Measurements from ENCODE around the gene SH3BP5L. TPM values are rescaled to one million over a fixed set of nuclear protein-coding genes. Genes with fewer than 3 reads are reported as not detected.
A peak's percentile ranks its signal among the peaks of the same experiment; 100 is the strongest.

The SH3BP5L gene
- total RNA-seq, 1 donor from 2014 or later = 33.7 TPM

- Mint-ChIP-seq H3K36me3 (peaks cover 15% of the 10 kb centered on the region), H3K9me3 (no peaks in the 10 kb centered on the region), H3K4me3 (no peak overlapping the region), H3K27me3 (no peaks in the 10 kb centered on the region), H3K4me1 (ENCODE audit: unreplicated experiment) (peaks cover 4% of the 10 kb centered on the region), H3K27ac (no peak overlapping the region)
- no peak for DNase-seq (ENCODE audit: extremely low spot score, unreplicated experiment)
- no peak for TF ChIP-seq CTCF (conservative IDR thresholded peaks at IDR 0.05)
These were observed 11.4 kb downstream of the SH3BP5L start for GRCh38 chr1:248814351-248814750.

GRCh38 chr1:248813546-248813945 lies 12.2 kb downstream of the SH3BP5L start:
- no peaks in the 10 kb centered on the region for H3K4me1 Mint-ChIP-seq (ENCODE audit: unreplicated experiment)
- peak; percentile 43 for DNase-seq (ENCODE audit: extremely low spot score, unreplicated experiment)
- H3K36me3 Mint-ChIP-seq = peaks cover 12% of the 10 kb centered on the region
- no peak for TF ChIP-seq CTCF (conservative IDR thresholded peaks at IDR 0.05)
- no peaks in the 10 kb centered on the region for H3K9me3 Mint-ChIP-seq
- H3K27ac Mint-ChIP-seq = no peak overlapping the region
- H3K4me3 Mint-ChIP-seq = no peak overlapping the region
- H3K27me3 Mint-ChIP-seq = no peaks in the 10 kb centered on the region

GRCh38 chr1:248812736-248813425 lies 12.8 kb downstream of the SH3BP5L start:
- H3K4me1 Mint-ChIP-seq (ENCODE audit: unreplicated experiment) = no peaks in the 10 kb centered on the region

GRCh38 chr1:248811514-248812490 lies 13.9 kb downstream of the SH3BP5L start:
- no peak for DNase-seq (ENCODE audit: extremely low spot score, unreplicated experiment)
- no peak for TF ChIP-seq CTCF (conservative IDR thresholded peaks at IDR 0.05)
- Mint-ChIP-seq H3K27ac (no peak overlapping the region), H3K4me3 (no peak overlapping the region), H3K36me3 (peaks cover 12% of the 10 kb centered on the region), H3K4me1 (ENCODE audit: unreplicated experiment) (peaks cover 4% of the 10 kb centered on the region), H3K9me3 (no peaks in the 10 kb centered on the region), H3K27me3 (no peaks in the 10 kb centered on the region)

More at GRCh38 chr1:248812736-248813425, 12.8 kb downstream of the SH3BP5L start:
- no peak for TF ChIP-seq CTCF (conservative IDR thresholded peaks at IDR 0.05)
- H3K9me3 Mint-ChIP-seq = no peaks in the 10 kb centered on the region
- no peak overlapping the region for H3K27ac Mint-ChIP-seq
- peaks cover 12% of the 10 kb centered on the region for H3K36me3 Mint-ChIP-seq
- no peak overlapping the region for H3K4me3 Mint-ChIP-seq
- peak; percentile 61 for DNase-seq (ENCODE audit: extremely low spot score, unreplicated experiment)
- H3K27me3 Mint-ChIP-seq = no peaks in the 10 kb centered on the region

GRCh38 chr1:248810727-248811513 lies 14.8 kb downstream of the SH3BP5L start:
- Mint-ChIP-seq H3K4me1 (ENCODE audit: unreplicated experiment) (peaks cover 4% of the 10 kb centered on the region), H3K9me3 (no peaks in the 10 kb centered on the region), H3K36me3 (peaks cover 12% of the 10 kb centered on the region), H3K27me3 (no peaks in the 10 kb centered on the region), H3K4me3 (no peak overlapping the region), H3K27ac (no peak overlapping the region)
- no peak for TF ChIP-seq CTCF (conservative IDR thresholded peaks at IDR 0.05)
- peak; percentile 53 for DNase-seq (ENCODE audit: extremely low spot score, unreplicated experiment)
